ENCODE data around the gene ADGRB2.

Gene ADGRB2, protein sequence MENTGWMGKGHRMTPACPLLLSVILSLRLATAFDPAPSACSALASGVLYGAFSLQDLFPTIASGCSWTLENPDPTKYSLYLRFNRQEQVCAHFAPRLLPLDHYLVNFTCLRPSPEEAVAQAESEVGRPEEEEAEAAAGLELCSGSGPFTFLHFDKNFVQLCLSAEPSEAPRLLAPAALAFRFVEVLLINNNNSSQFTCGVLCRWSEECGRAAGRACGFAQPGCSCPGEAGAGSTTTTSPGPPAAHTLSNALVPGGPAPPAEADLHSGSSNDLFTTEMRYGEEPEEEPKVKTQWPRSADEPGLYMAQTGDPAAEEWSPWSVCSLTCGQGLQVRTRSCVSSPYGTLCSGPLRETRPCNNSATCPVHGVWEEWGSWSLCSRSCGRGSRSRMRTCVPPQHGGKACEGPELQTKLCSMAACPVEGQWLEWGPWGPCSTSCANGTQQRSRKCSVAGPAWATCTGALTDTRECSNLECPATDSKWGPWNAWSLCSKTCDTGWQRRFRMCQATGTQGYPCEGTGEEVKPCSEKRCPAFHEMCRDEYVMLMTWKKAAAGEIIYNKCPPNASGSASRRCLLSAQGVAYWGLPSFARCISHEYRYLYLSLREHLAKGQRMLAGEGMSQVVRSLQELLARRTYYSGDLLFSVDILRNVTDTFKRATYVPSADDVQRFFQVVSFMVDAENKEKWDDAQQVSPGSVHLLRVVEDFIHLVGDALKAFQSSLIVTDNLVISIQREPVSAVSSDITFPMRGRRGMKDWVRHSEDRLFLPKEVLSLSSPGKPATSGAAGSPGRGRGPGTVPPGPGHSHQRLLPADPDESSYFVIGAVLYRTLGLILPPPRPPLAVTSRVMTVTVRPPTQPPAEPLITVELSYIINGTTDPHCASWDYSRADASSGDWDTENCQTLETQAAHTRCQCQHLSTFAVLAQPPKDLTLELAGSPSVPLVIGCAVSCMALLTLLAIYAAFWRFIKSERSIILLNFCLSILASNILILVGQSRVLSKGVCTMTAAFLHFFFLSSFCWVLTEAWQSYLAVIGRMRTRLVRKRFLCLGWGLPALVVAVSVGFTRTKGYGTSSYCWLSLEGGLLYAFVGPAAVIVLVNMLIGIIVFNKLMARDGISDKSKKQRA (N-terminal part only)

GRCh38 chr1:31764312-31765040, at the start of gene ADGRB2:
Gene ADGRB2 (minus strand): TSS chr1:31764340. CDS start chr1:31757221, 7,119 bp downstream.
- no peak for DNase-seq (ENCODE audit: low read depth in 2 of 2)

DNA sequence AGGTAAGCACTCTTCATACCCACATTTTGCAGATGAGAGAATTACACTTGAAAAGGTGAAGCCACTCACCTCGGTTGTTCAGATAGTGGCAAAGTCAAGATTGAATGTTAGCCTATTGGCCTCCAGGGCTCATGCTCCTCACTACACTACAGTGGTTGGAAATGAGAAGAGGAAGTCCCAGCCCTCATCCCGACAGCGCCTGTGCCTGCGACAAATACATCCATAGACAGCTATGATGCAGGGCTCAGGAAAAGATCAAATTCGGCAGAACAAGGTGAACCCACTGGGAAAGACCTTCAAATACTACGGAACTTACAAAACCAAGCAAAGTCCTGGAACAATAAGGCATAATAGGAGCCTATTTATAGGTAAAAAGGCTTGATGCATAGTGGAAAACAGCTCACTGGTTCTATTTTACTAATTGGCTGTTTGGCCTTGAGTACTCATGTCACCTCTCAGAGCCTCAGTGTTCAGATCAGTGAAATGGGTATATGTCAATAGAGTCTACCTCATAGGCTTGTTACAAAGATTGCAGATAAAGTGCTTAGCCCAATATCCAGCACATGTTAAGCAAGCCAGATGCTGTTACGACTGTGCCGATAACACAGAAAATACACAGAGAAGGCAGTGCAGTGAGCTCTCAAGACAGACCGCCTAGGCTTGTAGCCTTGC, 48.2 kb upstream of the ADGRB2 start:
- no peak for DNase-seq (ENCODE audit: low read depth in 2 of 2)

DNA sequence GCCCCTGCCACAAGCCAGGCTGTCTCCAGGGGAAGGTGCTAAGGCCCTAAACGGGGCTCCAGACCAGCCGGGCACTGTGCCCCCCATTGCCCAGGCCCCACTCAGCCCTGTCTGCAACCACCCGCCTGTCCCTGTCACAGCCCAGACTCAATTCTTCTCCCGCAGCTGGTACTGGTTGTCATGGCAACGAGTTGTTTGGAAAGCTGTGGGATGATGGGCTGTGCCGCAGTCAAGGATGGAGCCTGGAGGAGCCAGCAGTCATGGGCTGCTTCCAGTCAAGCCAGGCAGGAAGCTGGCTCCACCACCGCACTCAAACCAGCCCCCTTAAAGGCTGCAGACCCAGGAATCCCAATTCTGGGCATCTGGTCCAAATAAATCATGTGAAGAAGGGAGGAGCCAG, 47.5 kb upstream of the ADGRB2 start:
- DNase-seq (ENCODE audit: low read depth in 2 of 2), result no peak

DNA sequence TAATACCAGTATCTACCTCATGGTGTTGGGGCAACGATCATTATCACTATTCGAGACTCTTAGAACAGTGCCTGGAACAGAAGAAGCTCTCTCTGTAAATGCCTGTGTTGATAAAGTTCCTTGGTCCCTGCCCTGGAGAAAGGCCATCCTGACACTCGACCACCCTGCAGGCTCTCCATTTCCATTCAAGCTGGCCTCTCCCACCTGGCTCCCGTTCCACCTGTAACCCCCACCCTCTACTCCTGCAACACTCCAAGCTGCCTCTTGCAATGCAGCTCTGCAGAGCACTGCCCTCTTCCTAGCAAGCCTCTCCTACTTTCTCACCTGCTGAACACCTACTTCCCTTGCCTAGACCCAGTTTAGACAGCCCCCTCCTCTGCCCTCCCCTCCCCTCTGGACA, 45.6 kb upstream of the ADGRB2 start:
- no peak for DNase-seq (ENCODE audit: low read depth in 2 of 2)

GRCh38 chr1:31807273-31808048, 43.3 kb upstream of the ADGRB2 start:
- DNase-seq (ENCODE audit: low read depth in 2 of 2), result no peak

GRCh38 chr1:31805318-31805717, 41.2 kb upstream of the ADGRB2 start:
- no peak for DNase-seq (ENCODE audit: low read depth in 2 of 2)

DNA sequence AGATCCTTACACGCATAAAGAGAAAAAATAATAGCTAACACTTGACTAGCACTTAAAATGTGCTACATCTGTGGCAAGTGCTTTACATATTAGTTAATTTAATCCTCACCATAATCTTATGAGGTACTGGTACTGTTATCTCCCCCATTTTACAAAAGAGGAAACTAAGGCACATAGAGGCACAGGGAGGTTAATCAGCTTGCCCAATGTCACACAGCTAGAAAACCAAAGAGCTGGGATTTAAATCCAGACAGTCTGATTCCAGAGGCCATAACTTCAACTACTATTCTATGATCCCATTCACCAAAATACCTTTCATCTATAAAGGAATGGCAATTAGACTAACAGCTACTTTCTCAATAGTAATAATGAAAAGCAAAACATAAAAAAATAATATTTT, 40.0 kb upstream of the ADGRB2 start:
- DNase-seq (ENCODE audit: low read depth in 2 of 2), result no peak

GRCh38 chr1:31803610-31804009, 39.5 kb upstream of the ADGRB2 start:
- no peak for DNase-seq (ENCODE audit: low read depth in 2 of 2)

GRCh38 chr1:31802190-31803150, 38.3 kb upstream of the ADGRB2 start:
- no peak for DNase-seq (ENCODE audit: low read depth in 2 of 2)

DNA sequence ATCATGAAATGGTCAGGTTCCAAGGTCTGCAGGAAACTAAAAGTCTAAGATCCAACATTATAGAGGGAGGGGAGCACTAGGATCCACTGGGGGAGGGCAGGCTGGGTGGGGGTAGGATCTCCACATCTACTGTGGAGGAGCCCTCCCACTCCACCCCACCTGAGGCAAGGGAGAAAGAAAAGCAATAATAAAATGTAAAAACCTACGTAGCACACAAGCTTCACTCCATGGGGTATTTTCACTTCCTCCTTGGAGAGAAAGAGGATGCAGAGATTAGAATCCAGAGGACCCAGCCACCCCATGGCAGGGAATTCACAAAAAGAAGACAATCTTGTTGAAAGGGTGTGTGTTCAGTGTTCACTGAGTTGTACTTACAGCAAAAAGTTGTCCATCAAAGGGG, 37.3 kb upstream of the ADGRB2 start:
- no peak for DNase-seq (ENCODE audit: low read depth in 2 of 2)

DNA sequence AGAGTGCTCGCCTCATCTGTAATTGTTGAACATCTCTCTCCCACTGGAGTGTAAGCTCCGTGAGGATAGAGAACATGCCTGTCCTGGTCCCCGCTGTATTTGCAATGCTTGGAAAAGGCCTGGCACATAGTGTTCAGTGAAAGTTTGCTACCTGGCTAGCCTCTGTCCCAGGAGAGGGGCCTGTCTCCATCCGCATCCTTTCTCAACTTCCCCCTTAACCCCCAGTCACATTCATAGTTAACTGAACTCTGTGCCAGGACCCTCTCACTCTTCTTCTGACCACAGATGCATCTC, 36.5 kb upstream of the ADGRB2 start:
- DNase-seq (ENCODE audit: low read depth in 2 of 2), result no peak

DNA sequence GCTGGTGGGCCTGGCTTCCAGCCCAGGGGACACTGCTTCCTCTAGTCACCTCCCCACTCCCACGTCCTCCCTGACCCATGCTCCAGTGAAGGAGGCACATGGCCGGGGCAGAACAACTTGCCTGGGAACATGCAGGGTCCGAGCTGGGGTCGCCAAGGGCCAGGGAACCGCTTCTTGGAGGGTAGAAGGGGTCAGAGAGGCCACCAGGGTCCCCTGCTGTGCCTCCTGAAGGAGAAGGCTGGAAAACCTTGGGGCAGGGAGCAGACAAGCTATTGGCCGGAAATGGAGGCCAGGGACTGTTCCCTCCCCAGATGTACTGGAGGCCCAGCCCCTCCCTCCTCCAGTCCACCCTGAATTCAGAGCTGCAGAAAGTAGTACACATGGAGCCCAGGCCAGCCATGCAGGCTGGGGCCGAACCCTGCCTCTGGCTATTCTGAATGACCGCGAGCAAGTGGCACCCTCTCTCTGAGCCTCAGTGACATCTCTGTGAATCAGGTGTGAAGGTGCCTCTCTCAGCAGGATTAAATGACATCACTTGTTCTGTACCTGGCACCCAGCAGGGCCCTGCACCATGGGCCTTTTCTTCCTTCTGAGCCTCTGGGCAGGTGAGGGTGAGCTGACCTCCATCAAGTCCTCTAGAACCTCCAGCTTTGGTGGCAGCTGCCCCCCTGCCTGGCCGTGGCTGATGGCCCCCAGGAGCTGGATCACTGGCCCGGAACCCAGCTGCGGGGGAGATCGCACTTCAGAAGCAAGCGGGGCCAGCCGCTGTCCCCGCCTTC, 35.9 kb upstream of the ADGRB2 start:
- no peak for DNase-seq (ENCODE audit: low read depth in 2 of 2)

DNA sequence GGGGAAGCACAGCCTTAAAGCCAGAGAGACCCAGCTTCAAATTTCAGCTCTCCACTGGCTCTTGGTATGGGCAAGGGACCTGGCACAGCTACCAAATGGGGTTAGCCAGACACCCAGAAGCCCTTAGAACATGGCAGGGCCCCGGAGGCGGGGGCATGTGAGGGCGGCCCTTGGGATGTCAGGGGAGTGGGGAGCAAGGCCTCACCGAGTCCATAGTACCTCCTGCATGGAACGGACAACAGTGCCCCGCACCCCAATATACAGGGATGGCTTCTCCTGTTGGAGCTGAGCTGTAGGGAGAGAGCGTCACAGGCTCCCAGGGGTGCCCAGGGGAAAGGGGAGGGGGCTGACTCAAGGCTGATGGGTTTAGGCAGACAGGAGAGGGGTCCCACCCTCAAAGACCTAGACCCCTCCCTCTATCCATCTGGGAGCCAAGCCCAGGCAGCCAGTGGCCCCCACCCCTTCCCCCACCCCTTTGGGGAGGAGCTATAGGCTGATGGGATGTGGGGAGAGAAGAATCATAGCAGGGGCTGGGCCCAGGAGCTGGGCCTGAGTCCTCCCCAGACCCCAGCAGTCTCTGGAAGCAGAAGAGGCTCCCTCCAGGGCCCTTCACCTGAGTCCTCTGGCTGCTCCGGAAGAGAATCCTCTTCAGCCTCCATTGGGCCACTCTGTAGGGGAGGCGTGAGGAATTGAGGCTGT, 35.2 kb upstream of the ADGRB2 start:
- no peak for DNase-seq (ENCODE audit: low read depth in 2 of 2)

GRCh38 chr1:31798433-31799195, 34.5 kb upstream of the ADGRB2 start:
- no peak for DNase-seq (ENCODE audit: low read depth in 2 of 2)

DNA sequence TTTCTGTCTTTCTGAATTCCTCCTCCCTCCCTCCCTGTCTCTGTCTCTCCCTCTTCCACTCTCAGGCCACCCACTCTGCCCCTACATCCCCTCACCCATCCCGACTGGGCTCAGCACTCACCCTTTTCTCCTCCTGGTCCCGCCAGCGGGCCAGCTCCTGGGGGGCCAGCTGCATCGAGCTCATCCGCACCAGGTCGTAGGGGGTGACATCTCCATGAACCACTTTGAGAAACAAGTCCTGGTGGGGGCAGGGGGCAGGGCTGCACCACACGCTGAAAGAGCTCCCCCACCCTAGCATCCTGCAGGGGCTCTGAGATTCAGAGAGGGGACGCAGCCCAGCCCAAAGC, 33.9 kb upstream of the ADGRB2 start:
- DNase-seq (ENCODE audit: low read depth in 2 of 2), result no peak

- DNase-seq (ENCODE audit: low read depth in 2 of 2), result no peak
Observed at GRCh38 chr1:31797216-31797615, 33.1 kb upstream of the ADGRB2 start.

DNA sequence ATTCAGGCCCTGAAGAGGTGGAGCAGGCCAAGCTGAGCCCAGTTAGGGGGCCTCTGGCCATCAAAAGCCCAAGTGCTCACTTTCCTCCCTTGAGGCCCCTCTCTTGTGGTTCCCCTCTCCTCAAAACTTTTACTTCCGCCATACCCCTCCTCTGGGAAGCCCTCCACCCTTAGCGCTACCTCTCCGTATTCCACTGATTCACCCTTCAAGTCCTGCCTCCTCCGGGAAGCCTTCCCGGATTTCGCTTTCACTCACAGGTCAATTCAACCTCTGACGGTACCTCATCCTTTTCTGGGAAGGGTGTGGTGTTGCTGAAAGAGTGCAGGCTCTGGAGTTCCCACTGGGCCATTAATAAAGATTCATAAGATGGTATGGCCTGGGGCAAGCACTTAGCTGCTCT, 32.6 kb upstream of the ADGRB2 start:
- no peak for DNase-seq (ENCODE audit: low read depth in 2 of 2)
